Stimulated activated CD8-positive, alpha-beta memory T cell treated with anti-CD3 and anti-CD28 coated beads, Interleukin-15, amount 100 ng/mL, for 48 hours (primary cell): ENCODE data around the gene IGSF8.
"Not testable (repeated sequence)": the region's sequence is repeated elsewhere in the genome, so short reads cannot be mapped to it uniquely, and the experiment has no call there.

Source experiments
- DNase-seq, 2 donors: peaks; one replicate each; pipeline ENCODE4 v3.0.0-alpha.2; 2020; ENCODE audit warnings: low read depth in 2 of 2

Gene IGSF8

GRCh38 chr1:160127865-160128523 lies 29.6 kb upstream of the IGSF8 start:
- no peak for DNase-seq

- no peak for DNase-seq
These were observed 29.0 kb upstream of the IGSF8 start for GRCh38 chr1:160127381-160127780.

- not testable (repeated sequence) for DNase-seq
These were observed 27.9 kb upstream of the IGSF8 start for GRCh38 chr1:160126342-160126741.

- DNase-seq: no peak
These were observed 27.3 kb upstream of the IGSF8 start for GRCh38 chr1:160125746-160126145.

GRCh38 chr1:160124705-160125478 lies 26.5 kb upstream of the IGSF8 start:
- DNase-seq: no peak

GRCh38 chr1:160123726-160124125 lies 25.3 kb upstream of the IGSF8 start:
- no peak for DNase-seq

GRCh38 chr1:160122978-160123495 lies 24.6 kb upstream of the IGSF8 start:
- no peak for DNase-seq

GRCh38 chr1:160121388-160121787 lies 23.0 kb upstream of the IGSF8 start:
- DNase-seq: no peak

- DNase-seq: no peak
These were observed 22.4 kb upstream of the IGSF8 start for GRCh38 chr1:160120797-160121196.

GRCh38 chr1:160118928-160119327 lies 20.5 kb upstream of the IGSF8 start:
- no peak for DNase-seq

GRCh38 chr1:160117709-160118183 lies 19.3 kb upstream of the IGSF8 start:
- DNase-seq: no peak

- DNase-seq: no peak
These were observed 18.9 kb upstream of the IGSF8 start for GRCh38 chr1:160117300-160117699.

- DNase-seq: no peak
These were observed 18.1 kb upstream of the IGSF8 start for GRCh38 chr1:160116283-160117147.

- DNase-seq: no peak
These were observed 17.3 kb upstream of the IGSF8 start, which contains the start of gene ATP1A2 for GRCh38 chr1:160115545-160116282. Gene ATP1A2, plus strand, starts transcription at chr1:160115759. Its CDS starts 103 bp downstream, at chr1:160115862.

- no peak for DNase-seq
These were observed 15.7 kb upstream of the IGSF8 start for GRCh38 chr1:160114085-160114484.

- no peak for DNase-seq
These were observed 15.0 kb upstream of the IGSF8 start for GRCh38 chr1:160113407-160113806.

GRCh38 chr1:160112357-160112756 lies 13.9 kb upstream of the IGSF8 start:
- no peak for DNase-seq

GRCh38 chr1:160111462-160111861 lies 13.0 kb upstream of the IGSF8 start:
- not testable (repeated sequence) for DNase-seq

GRCh38 chr1:160109686-160110085 lies 11.3 kb upstream of the IGSF8 start:
- no peak for DNase-seq

GRCh38 chr1:160108888-160109662 lies 10.7 kb upstream of the IGSF8 start:
- no peak for DNase-seq
